GOT3 (cell line): ENCODE results near the gene FAM3B.
"Not testable (repeated sequence)": the region's sequence is repeated elsewhere in the genome, so short reads cannot be mapped to it uniquely, and the experiment has no call there.

ENCODE experiments used
- DNase-seq: peaks from one replicate; lab custom pipeline; 2025; ENCODE audit warnings: mixed read lengths; lab: John Stamatoyannopoulos, UW

The FAM3B gene

DNA sequence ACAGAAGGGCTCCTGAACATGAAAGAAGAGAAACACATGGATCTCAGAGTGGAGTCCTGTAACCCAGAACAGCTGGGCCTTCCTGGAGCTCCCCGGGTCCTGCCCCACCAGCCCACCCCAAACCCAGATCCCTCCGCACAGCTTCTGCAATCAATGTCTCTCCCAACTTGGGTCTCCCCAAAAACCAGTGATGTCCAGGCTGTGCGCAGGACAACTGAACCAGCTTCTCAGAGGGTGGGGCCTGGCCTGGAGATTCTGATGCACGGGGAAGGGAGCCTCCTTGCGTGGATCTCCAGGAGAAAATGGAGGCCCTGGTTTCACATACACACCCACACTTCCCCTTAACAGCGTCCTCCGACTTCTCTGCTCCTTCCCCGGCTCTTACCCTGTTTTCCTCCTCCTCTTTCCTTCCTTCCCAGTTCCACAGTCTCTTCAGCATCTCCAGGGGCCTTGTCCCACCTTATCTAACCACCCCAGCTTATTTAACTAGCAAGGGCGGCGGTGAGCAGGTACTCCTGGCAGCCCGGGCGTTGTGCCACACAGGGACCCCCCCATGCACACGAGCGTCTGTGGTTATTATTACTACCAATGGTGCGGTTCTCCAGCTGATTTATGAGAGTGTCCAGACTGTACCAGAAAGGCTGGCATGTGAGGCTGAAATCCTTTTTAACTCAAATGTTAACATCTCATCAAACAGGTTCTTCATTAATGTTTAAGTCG, 34.0 kb downstream of the FAM3B start:
- DNase-seq: no peak

DNA sequence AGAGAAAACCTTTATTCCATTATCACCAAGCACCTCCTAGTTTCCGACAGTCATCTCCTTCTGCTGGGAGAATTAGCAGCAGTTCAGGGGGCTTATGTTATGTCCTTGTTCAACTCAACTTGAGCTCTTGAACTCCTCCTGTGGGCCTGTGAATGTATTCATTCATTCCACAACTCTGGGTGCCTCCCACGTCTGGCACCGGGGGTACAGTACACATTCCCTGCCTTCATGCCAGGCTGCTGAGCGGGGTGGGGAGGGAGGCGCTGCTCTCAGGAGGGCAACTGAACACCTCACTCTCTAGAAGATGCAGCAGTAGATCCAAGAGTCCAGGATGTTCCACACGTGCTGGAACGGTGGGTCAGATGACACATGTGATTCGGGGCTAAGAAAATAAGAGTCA, 40.9 kb downstream of the FAM3B start:
- DNase-seq: no peak

DNA sequence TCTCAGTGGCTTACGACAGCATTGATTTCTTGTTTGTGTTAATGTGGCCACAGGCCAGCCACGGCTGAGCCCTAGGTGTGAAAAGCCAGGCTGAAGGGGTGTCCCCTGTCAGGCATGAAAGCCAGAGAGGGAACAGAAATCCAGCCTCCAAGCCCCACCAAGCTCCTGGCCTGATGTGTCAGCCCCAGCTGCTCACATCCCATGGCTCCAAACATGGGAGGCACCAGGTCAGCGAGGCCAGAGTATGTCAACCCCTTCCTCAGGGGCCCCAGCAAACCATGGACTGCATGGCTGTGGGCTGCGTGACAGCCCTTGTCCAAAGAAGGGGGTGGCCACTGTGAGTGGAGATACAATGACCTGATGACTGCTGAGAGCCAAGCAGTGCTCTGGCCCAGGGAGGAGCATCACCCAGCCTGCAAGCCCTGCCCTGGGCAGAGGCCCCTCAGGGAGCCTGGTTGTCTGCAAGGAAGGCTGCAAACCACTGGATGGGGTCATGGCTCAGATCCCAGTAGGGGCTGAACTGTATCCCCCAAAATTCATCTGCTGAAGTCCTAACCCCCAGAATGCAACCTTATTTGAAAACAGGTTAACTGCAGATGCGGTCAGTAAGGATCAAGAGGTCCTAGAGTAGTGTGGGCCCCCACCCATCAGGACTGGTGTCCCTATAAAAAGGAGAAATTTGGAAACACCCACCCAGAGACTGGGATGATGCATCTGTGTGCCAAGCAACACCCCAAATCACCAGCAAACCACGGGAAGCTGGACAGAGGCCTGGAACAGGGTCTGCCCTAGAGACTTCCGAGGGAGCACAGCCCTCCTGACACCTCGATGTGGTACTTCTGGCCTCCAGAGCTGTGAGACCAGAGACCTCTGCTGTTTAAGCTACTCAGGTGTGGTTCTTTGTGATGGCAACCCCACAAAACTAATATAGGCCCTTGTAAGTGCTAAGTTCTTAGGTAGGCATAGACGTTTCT, 41.9 kb downstream of the FAM3B start:
- DNase-seq: no peak

DNA sequence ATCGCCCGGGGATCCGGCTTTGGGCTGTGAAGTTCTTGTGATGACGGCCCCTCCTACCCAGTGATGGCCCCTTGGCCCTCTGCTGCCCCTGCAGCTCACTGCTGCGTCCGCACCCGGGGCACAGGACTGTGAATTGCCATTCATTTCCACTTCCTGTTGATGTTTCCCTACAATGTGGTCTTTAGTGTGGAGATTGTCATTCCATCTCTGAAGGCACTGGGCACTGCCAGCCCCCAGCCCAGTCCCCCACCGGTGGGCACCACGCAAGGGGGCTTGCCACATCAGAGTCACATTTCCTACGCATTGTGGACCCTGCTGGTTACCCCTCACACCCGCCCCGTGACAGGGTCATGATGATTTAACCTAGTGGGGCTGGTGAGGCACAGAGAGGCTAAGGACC, 42.7 kb downstream of the FAM3B start:
- DNase-seq: no peak

DNA sequence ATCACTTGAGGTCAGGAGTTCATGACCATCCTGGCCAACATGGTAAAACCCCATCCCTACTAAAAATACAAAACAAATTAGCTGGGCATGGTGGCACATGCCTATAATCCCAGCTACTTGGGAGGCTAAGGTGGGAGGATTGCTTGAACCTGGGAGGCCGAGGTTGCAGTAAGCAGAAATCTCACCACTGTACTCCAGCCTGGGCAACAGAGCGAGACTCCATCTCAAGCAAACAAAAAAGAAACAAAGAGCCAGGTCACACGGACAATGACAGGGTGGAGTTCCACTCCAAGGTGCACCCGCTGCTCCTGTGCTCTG, 43.1 kb downstream of the FAM3B start:
- DNase-seq: not testable (repeated sequence)

DNA sequence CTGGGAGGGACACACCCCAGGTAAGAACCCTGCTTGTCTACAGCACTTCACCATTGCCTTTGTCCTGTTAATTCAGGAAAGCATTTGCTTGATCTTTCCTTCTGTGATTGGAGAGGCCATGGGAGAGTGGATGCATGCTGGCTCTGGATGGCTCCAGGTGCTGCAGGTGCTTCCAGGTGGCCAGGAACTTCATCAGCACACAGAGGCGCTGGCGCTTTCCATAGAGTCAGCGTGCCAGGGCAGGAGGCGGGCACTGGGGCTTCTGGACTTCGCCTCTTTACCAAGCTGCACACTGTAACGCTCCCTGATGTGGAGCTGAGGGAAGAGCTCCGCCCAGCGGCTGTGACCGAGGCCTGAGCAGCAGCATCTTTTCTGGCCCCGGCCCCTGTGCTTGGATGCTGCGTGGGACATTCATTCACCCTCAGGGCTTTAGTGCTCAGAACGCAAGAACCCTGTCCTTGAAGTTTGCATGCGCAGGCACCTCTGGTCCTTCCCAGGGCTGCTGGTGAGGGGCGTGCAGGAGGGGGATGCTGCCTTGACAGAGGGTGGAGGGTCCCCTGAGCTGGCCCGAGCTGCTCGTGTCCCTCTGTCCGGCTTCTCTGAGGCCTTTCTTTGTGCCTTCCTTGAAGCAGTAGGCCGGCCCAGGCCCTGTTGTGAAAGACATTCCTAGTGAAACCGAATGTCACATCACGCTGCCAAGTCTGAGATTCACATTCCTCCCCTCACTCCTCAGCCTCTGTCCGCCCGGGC, 43.6 kb downstream of the FAM3B start:
- no peak for DNase-seq

DNA sequence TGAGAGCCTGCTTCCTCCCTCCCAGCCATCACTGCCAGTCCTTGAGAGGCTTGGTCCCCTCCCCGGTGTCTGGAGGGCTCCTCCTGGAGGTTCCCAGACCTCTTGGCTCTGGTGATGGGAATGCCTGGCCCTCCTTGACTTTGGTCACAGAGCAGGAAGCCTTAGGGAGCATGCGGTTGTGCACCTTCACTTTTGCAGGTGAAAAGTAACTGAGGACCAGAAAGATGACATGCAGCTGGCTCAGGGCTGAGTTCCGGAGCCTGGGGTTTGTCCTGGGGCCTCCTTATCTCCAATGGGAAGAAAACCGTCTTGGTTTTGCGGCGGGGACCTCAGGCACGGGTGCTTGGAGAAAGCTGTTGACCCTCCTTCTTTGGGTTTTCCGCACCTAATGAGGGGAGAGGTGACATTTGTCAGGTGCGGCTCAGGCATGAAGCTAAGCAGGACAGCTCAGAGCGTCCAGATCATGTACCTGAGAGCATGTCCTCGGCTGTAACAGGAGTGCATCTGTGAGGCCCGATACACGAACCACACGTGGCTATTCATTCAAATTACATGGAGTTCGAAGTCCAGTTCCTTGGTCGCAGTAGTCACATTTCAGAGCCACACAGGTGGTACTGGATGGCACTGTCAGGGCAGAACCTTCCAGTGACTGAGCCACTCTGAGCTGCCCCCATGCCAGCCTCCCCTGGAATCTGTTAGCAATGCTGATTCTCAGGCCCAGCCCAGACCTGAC, 44.6 kb downstream of the FAM3B start:
- no peak for DNase-seq

DNA sequence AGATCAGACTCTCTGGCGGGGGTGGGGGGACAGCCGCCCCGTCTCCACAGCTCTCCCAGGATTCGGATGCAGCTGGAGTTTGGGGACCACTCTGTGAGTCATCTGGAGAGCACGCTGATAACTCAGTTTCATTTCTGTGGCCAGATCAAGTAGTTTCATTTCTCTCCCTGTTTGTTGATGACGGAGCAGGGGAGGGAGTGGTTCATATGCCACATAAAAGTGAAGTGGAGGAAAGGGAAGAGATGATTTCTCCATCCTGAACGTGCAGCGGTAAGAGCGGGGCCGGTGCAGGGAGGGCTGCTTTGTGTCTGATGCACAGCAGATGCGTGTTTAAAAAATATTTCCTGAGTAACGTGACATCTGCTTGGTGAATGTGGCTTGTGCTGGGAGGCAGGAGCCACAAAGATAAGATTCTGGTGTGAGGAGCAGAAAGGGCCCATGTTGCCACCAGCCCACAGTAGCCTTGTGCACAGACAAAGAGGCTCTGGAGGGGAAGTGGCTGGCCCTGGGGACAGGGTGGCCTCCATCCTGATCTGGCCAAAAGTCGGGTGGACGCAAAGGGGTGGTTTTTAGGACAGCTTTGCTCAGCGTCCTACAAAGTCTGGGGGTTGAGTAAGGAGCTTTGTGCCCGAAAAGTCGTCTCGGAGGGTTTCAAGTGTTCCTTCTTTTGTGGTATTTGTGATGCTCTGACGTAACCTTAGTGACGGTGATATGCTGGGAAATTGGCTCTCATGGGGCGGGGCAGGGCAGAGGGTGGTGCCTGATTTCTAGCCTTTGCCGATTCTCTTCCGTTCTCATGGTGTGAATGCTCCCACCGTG, 45.4 kb downstream of the FAM3B start, which contains the start of gene MX2:
TSS of gene MX2 (plus strand) at position 242 of the 819 bp plus-strand sequence. CDS start 14,880 bp downstream, outside the sequence.
- peak; percentile 49 for DNase-seq

DNA sequence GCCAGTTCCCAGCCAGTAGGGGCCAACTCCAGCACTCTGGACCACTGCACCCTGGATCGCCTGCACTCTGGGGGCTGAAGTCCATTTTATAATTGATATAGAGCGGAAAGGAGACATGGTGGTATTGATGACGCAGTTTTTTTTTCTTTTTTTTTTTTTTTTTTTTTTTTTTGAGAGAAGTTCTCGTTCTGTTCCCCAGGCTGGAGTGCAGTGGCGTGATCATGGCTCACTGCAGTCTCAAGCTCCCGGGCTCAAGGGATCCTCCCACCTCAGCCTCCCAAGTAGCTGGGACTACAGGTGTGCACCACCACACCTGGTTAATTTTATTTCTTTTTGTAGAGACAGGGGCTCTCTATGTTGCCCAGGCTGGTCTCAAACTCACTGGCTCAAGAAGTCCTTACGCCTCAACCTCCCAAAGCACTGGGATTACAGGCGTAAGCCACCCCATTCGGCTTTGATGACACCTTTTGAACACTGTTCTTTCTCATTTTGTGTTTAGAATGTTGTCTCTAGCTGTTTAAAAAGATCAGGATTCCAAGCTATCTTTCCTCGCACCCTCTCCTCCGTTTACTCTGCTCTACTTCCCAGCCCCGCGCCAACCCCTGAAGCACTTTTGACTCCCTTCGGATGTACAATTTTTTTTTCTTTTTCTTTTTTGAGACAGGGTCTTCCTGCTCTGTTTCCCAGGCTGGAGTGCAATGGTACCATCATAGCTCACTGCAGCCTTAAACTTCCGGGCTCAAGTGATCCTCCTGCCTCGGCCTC, 46.2 kb downstream of the FAM3B start:
- DNase-seq: no peak

DNA sequence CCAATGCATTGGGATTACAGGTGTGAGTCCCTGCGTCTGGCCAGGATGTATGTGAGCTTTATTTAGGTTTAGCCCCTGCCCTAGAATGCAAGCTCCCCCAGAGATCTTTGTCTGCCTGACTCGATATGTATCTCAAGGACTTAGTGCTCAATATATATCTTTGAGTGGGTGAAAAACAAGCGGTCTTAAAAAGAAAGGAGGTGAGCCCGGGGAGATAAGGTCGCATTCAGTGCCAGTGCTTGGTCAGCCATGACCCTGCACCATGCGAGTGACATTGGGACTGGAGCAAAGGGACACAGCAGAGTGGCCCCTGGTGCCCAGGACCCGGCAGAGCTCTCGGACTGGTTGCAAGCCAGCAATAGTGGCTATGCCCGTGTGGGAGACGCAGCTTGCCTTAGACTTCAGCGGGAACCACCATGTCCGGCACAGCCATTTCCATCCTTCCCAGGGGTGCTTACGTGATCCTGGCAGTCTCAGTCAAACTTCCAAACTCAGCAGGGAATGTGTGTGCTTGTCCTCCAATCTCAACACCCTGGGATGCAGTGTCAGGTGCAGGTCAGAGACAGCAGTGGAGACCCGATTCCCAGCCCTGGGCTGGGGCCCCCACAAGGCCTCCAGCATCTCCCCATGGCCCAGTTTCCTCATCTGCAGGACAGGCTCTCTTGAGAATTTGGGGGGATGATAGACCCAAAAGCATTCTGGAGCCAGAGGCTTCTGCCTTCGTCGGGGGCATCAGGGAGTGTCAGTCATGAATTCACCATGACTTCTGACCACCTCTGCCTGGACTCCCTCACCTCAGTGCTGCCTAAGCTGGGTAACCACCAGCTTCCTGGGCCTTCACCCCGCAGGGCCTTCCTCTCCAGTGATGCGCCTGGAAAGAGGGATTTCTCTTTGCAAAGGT, 47.0 kb downstream of the FAM3B start:
- DNase-seq: no peak

DNA sequence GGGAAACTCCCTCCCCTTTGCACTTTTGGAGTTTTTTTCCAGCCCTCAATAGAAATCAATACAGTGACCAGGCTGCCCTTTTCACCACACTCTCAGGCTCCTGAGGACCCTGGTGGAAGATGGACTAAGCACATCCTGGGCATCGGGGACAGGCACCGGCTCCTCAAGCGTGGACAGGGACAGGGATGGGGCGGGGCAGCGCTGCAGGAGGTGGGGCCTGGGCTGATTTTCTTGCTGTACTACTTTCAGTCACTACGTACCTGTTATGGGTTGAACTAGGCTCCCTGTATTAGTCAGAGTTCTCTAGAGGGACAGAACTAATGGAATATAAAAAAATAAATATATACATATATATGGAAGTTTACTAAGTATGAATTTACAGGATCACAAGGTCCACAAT, 47.7 kb downstream of the FAM3B start:
- DNase-seq: no peak

DNA sequence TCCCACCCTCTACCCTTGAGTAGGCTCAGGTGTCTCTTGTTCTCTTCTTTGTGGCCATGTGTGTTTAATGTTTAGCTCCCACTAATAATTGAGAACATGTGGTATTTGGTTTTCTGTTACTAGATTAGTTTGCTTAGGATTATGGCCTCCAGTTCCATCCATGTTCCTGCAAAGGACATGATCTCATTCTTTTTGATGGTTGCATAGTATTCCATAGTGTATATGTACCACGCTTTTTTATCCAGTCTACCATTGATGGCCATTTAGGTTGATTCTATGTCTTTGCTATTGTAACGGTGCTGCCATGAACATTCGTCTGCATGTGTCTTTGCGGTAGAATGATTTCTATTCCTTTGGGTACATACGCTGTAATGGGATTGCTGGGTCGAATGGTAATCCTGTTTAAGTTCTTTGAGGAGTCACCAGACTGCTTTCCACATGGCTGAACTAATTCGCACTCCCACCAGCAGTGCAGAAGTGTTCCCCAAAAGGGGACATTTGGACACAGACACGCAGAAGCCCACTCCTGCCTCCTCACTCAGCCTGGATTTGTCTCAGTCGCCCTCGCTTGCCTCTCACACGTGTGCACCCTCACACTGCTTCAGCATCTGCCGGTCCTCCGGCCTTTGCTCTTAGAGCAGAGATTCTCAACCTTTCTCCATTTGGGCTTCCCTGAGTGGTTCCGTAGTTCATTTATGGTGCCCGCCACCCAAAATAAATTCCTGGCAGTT, 48.9 kb downstream of the FAM3B start:
- no peak for DNase-seq

DNA sequence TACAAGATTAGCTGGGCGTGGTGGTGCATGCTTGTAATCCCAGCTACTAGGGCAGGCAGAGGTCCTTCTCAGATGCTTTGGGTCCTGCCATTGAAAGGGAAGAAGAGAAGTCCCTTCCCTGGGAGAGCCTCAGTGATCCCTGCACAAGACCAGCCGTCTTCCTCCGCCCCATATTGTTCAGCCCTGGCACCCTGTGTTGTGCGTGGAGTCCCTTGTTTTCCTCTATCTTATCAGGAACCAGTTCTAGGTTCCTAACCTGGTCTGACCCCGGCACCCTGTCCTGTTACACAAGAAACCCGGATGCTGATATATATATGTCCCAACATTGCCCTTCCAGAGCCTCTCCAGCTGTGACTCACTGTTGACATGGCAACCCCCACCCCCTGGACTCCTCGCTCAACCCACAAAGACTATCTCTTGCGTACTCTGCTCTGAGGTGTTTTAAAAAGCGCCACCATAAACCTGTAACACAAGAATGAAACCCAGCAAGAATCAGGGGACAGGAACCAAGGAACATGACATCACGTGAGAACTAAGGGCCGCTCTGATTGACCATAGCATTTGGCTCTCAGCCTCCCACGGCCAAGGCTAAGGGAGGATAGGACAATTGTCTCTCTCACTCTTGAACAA, 50.0 kb downstream of the FAM3B start:
- DNase-seq: no peak

DNA sequence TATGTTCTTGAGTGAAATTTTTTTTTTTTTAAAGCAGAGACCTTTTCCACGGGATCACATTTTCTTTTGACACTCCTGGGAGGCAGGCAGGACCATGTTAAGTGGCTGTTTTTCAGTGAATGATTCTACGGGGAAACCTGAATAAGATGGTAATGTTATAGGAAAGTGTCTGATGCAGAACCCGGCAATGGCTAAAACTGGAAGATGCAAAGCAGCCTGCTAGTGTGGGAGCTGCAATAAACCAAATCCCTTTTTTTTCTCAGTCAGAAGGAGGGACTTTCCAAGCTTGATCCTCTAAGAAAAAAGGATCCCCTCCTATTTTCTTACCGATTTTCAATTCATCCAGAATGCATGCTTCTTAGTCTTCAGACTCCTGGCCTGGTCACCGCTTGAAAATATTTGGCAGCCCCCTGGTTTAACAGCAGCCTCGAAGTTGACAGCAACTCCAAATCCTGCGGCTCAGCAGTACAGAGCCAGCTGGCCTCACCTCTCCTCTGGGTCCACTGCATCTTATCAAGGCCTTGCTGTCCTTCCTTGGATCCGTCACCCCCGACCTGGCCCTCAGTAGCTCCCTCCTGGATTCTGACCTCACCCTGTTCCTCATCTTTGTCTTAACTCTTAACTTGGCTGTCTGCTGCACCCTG, 50.8 kb downstream of the FAM3B start:
- no peak for DNase-seq

DNA sequence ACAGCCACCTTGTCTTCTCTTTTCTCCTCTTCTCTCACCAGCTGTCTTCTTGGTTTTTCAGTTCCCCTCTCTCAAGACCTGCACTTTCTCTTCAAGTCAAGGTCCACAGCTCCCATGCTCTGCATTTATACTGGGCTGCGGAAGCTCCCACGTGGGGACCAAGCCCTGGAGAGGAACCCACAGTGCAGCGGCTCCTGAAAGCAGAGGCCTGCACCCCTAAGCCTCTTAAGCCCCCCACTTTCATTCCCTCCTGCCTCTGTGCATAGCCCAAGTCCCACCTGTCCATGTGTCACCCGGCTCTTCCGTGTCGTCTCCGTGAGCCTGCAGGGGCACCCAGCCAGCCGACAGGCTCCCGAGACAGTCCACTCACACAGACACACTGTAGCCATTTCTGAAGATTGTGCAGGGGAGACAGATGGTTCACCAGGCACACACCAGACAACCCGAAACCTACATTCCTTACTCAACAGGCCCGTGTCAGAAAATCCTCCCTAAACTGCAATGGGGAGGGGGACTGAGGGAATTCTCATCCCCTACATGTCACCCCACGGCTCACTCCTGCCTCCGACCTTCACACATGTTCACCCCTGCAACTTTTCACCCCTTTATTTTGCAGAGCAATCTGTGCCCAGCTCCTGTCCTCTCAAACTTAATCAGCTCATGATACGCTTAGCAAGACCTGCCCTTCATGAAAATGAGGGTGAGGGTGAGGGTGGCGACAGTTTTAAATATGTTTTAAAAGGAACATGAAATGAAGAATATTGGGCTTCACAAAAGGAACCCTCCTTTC, 51.5 kb downstream of the FAM3B start:
- DNase-seq: no peak

DNA sequence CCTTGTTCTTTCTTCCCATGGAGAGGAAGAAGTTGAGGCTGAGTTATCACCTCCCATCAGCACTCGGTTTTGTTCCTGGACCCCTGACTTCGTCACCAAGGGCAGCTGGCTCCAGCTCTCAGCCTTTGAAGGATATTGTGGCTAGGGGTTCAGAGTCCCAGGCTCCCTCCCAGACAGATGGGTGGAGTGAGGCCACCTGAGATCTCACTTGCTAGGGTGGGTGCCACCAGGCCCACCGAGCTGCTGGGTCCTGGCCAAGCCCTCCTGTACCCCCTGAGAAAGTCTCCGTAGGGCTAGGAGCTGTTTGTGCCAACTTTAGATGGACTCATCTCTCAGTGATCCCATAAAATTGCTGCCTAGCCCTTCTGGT, 52.1 kb downstream of the FAM3B start:
- no peak for DNase-seq
